DND-41 (cell line): Measurements from ENCODE around the gene TMEM198.

Experiments
- ATAC-seq: fragments of 200-7000 bp; cut with Tn5 transposase; 3 replicates; pipeline ENCODE4 v1.9.1; 2021; ENCODE audit warnings: low read depth; ENCODE audit not compliant: insufficient read depth
- DNase-seq: peaks from one replicate; pipeline ENCODE4 v3.0.0-alpha.2; 2020
- H2AFZ ChIP-seq: 2 replicates; pipeline ENCODE4 v1.6.0; 2012; ENCODE audit warnings: low read depth, low read length
- H3K27ac ChIP-seq: 2 replicates; pipeline ENCODE4 v1.5.1; 2012; ENCODE audit warnings: low read length, inconsistent platforms
- H3K27me3 ChIP-seq: fragments of 200-600 bp; sonication (generic); 2 replicates; pipeline ENCODE4 v1.6.0; 2012; ENCODE audit warnings: low read length, mild to moderate bottlenecking, inconsistent platforms; ENCODE audit not compliant: insufficient read depth, poor library complexity
- H3K36me3 ChIP-seq: 2 replicates; pipeline ENCODE4 v1.5.1; 2012; ENCODE audit warnings: low read length, inconsistent platforms; ENCODE audit not compliant: insufficient read depth
- H3K4me1 ChIP-seq: 2 replicates; pipeline ENCODE4 v1.5.1; 2012; ENCODE audit warnings: mild to moderate bottlenecking, low read length; ENCODE audit not compliant: insufficient read depth
- H3K4me2 ChIP-seq: 2 replicates; pipeline ENCODE4 v1.6.0; 2012; ENCODE audit warnings: mild to moderate bottlenecking, moderate library complexity, low read length, inconsistent platforms; ENCODE audit not compliant: insufficient read depth
- H3K4me3 ChIP-seq, 2 experiments: fragments of 200-600 bp in 1 of 2; shearing (Covaris generic) in 1 of 2; 2 replicates each; pipeline ENCODE4 v1.5.1; 2012 to 2016; ENCODE audit warnings: inconsistent platforms in 2 of 2, low read length in 2 of 2, mild to moderate bottlenecking in 2 of 2, low read depth in 1 of 2, moderate library complexity in 1 of 2
- H3K79me2 ChIP-seq: 2 replicates; pipeline ENCODE4 v1.6.0; 2012; ENCODE audit warnings: low read length, inconsistent platforms; ENCODE audit not compliant: insufficient read depth
- H3K9ac ChIP-seq: 2 replicates; pipeline ENCODE4 v1.6.0; 2012; ENCODE audit warnings: low read depth, mild to moderate bottlenecking, inconsistent platforms, low read length, moderate library complexity
- H3K9me3 ChIP-seq: 2 replicates; pipeline ENCODE4 v1.5.1; 2012; ENCODE audit warnings: low read length, moderate library complexity, mild to moderate bottlenecking, inconsistent platforms; ENCODE audit not compliant: insufficient read depth, severe bottlenecking
- H4K20me1 ChIP-seq: 2 replicates; pipeline ENCODE4 v1.6.0; 2012; ENCODE audit warnings: low read length; ENCODE audit not compliant: insufficient read depth
- CTCF ChIP-seq: IDR thresholded peaks from 2 replicates; pipeline ENCODE4 v1.5.1; 2012; ENCODE audit warnings: borderline replicate concordance, low read length, moderate library complexity, mild to moderate bottlenecking; ENCODE audit not compliant: poor library complexity, severe bottlenecking; ENCODE audit errors: extremely low read depth
- EZH2 ChIP-seq: IDR thresholded peaks from 3 replicates; pipeline ENCODE4 v1.6.1; 2012; ENCODE audit warnings: borderline replicate concordance, low read depth, mild to moderate bottlenecking, moderate library complexity, low read length, inconsistent platforms; ENCODE audit not compliant: severe bottlenecking

The TMEM198 gene

GRCh38 chr2:219519526-219519916 lies 24.3 kb upstream of the TMEM198 start:
- Histone ChIP-seq H2AFZ (no peak overlapping the region), H4K20me1 (no peaks in the 10 kb centered on the region; the same call in 1 of the 2 replicates), H3K9ac (no peak overlapping the region), H3K4me1 (peaks cover 8% of the 10 kb centered on the region), H3K36me3 (no peaks in the 10 kb centered on the region), H3K9me3 (no peaks in the 10 kb centered on the region), H3K27me3 (peaks cover 37% of the 10 kb centered on the region), H3K79me2 (no peaks in the 10 kb centered on the region), H3K4me2 (no peak overlapping the region), H3K4me3 (no peak overlapping the region), H3K27ac (no peak overlapping the region)
- no peak for TF ChIP-seq EZH2
- TF ChIP-seq CTCF = no peak
- DNase-seq = no peak
- ATAC-seq = no peak

GRCh38 chr2:219520079-219520478 lies 23.7 kb upstream of the TMEM198 start:
- no peak for TF ChIP-seq EZH2
- no peak for TF ChIP-seq CTCF
- no peak overlapping the region for H2AFZ ChIP-seq
- peaks cover 31% of the 10 kb centered on the region for H3K27me3 ChIP-seq
- no peak overlapping the region for H3K27ac ChIP-seq
- no peaks in the 10 kb centered on the region for H3K36me3 ChIP-seq
- no peak overlapping the region for H3K9ac ChIP-seq
- ATAC-seq = no peak
- no peaks in the 10 kb centered on the region; the same call in 1 of the 2 replicates for H4K20me1 ChIP-seq
- no peaks in the 10 kb centered on the region for H3K79me2 ChIP-seq
- no peak overlapping the region for H3K4me2 ChIP-seq
- H3K9me3 ChIP-seq = no peaks in the 10 kb centered on the region
- H3K4me1 ChIP-seq = peaks cover 8% of the 10 kb centered on the region
- no peak overlapping the region for H3K4me3 ChIP-seq
- DNase-seq = no peak

GRCh38 chr2:219521066-219521880 lies 22.6 kb upstream of the TMEM198 start:
- peak; percentile 55 for DNase-seq
- Histone ChIP-seq H3K4me3 (no peak overlapping the region), H3K4me2 (peak overlapping the region; percentile 53)

More at GRCh38 chr2:219521066-219521880, 22.6 kb upstream of the TMEM198 start:
- peak; percentile 74 for TF ChIP-seq CTCF
- no peak for TF ChIP-seq EZH2
- H3K27ac ChIP-seq = no peak overlapping the region
- no peak overlapping the region for H3K9ac ChIP-seq
- no peaks in the 10 kb centered on the region for H4K20me1 ChIP-seq
- H2AFZ ChIP-seq = peak overlapping the region; percentile 31
- H3K27me3 ChIP-seq = peaks cover 39% of the 10 kb centered on the region
- H3K36me3 ChIP-seq = no peaks in the 10 kb centered on the region
- peak; percentile 86 for ATAC-seq
- no peaks in the 10 kb centered on the region for H3K79me2 ChIP-seq
- peaks cover 8% of the 10 kb centered on the region for H3K4me1 ChIP-seq
- no peaks in the 10 kb centered on the region for H3K9me3 ChIP-seq
